ENCODE results near the gene TH. TPM values are rescaled to one million over a fixed set of nuclear protein-coding genes. Genes with fewer than 3 reads are reported as not detected.

TH gene
- total RNA-seq, 1 experiment from 2014 or later: not detected

- no peak for DNase-seq (ENCODE audit: extremely low read depth, low read depth)
Measured at GRCh38 chr11:2209370-2209801, 37.8 kb upstream of the TH start.

GRCh38 chr11:2208691-2209369 is 37.2 kb upstream of the TH start:
- no peak for DNase-seq (ENCODE audit: extremely low read depth, low read depth)

GRCh38 chr11:2207773-2208621 is 36.4 kb upstream of the TH start:
- no peak for DNase-seq (ENCODE audit: extremely low read depth, low read depth)

GRCh38 chr11:2207212-2207611 is 35.6 kb upstream of the TH start:
- no peak for DNase-seq (ENCODE audit: extremely low read depth, low read depth)

- DNase-seq (ENCODE audit: extremely low read depth, low read depth): no peak
Measured at GRCh38 chr11:2205981-2206690, 34.5 kb upstream of the TH start.

- DNase-seq (ENCODE audit: extremely low read depth, low read depth): no peak
Measured at GRCh38 chr11:2205214-2205720, 33.7 kb upstream of the TH start.

- no peak for DNase-seq (ENCODE audit: extremely low read depth, low read depth)
Measured at GRCh38 chr11:2204361-2205213, 33.0 kb upstream of the TH start.

GRCh38 chr11:2203440-2204259 is 32.0 kb upstream of the TH start:
- DNase-seq (ENCODE audit: extremely low read depth, low read depth): no peak

GRCh38 chr11:2202900-2203439 is 31.4 kb upstream of the TH start:
- no peak for DNase-seq (ENCODE audit: extremely low read depth, low read depth)

GRCh38 chr11:2202071-2202899 is 30.7 kb upstream of the TH start:
- no peak for DNase-seq (ENCODE audit: extremely low read depth, low read depth)

- no peak for DNase-seq (ENCODE audit: extremely low read depth, low read depth)
Measured at GRCh38 chr11:2201542-2201941, 29.9 kb upstream of the TH start.

- no peak for DNase-seq (ENCODE audit: extremely low read depth, low read depth)
Measured at GRCh38 chr11:2200957-2201519, 29.4 kb upstream of the TH start.

GRCh38 chr11:2200536-2200935 is 28.9 kb upstream of the TH start:
- DNase-seq (ENCODE audit: extremely low read depth, low read depth): no peak

- DNase-seq (ENCODE audit: extremely low read depth, low read depth): no peak
Measured at GRCh38 chr11:2199466-2200341, 28.1 kb upstream of the TH start.

GRCh38 chr11:2198621-2199365 is 27.2 kb upstream of the TH start:
- DNase-seq (ENCODE audit: extremely low read depth, low read depth): no peak
